Measurements from ENCODE around the gene SELENOO.

DNA sequence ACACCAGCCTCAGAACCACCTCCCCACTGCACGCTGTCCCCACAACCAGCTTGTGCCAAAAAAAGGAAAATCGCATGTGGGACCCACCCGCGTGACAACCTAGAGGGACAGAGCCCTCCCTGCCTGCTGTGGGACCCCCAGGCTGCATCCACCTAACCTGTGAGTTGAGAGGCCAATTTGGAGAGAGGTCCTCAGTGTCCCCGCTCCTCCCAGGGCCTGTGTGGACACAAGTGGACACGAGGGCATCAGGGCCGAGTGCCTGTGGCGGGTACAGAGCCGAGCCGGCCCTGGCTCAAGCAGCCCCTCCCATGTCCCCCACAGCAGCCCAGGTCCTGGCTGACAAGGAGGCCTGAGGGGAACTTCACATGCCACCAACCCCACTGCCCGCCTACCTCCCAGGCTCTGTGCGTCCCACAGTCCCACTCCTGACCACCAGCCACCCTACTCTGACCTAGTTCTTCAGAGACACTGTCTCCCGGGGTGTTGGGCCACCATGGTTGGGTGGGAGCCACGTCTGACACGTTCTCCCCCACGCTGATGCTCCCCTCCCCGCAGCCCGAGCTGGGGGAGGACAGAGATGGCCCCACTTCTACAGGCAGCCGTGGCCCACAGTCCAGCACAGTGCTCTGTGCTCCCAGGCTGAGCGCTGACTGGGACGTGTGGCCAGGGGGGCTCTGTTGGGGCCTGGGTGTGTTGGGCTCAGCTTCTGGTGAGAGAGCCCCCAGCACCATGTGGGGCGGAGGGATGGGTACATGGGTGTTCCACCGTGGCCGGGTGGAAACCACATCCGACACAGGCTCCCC is 19.2 kb downstream of the SELENOO start:
- TF ChIP-seq, protein P1, sequence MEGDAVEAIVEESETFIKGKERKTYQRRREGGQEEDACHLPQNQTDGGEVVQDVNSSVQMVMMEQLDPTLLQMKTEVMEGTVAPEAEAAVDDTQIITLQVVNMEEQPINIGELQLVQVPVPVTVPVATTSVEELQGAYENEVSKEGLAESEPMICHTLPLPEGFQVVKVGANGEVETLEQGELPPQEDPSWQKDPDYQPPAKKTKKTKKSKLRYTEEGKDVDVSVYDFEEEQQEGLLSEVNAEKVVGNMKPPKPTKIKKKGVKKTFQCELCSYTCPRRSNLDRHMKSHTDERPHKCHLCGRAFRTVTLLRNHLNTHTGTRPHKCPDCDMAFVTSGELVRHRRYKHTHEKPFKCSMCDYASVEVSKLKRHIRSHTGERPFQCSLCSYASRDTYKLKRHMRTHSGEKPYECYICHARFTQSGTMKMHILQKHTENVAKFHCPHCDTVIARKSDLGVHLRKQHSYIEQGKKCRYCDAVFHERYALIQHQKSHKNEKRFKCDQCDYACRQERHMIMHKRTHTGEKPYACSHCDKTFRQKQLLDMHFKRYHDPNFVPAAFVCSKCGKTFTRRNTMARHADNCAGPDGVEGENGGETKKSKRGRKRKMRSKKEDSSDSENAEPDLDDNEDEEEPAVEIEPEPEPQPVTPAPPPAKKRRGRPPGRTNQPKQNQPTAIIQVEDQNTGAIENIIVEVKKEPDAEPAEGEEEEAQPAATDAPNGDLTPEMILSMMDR (conservative IDR thresholded peaks at IDR 0.05; ENCODE audit: low read depth, low read length): no peak
- TF ChIP-seq EZH2 (IDR thresholded peaks at IDR 0.05; ENCODE audit: low read length, unreplicated experiment) (no peak), EZH2phosphoT487 (IDR thresholded peaks at IDR 0.05; ENCODE audit: borderline replicate concordance, low read length) (no peak)

Data from PC-3 (cell line).